ENCODE data around the gene ENGASE. TPM values are rescaled to one million over a fixed set of nuclear protein-coding genes. Genes with fewer than 3 reads are reported as not detected.

Gene ENGASE
- total RNA-seq, 1 donor from 2014 or later = 31.5 TPM

- no peak overlapping the region for H3K27ac ChIP-seq (replicated peaks)
- intact Hi-C loops (cut with micrococcal nuclease) = no loop called here
Observed at GRCh38 chr17:79041723-79042420, 32.8 kb upstream of the ENGASE start.

GRCh38 chr17:79042421-79043190, 32.0 kb upstream of the ENGASE start:
- TF ChIP-seq CTCF (IDR thresholded peaks at IDR 0.05; ENCODE audit: borderline replicate concordance) = peak; percentile 88
- DNase-seq = peak; percentile 69
- no peak overlapping the region for H3K27ac ChIP-seq (replicated peaks)
- no peak overlapping the region for H3K4me3 ChIP-seq
- H3K4me1 ChIP-seq = peaks cover 53% of the 10 kb centered on the region
- no peaks in the 10 kb centered on the region for H3K27me3 ChIP-seq (ENCODE audit: low read depth)
- H3K9me3 ChIP-seq (replicated peaks) = no peaks in the 10 kb centered on the region
- H3K36me3 ChIP-seq = peaks cover 13% of the 10 kb centered on the region
- intact Hi-C loops (cut with micrococcal nuclease) = no loop called here

More at GRCh38 chr17:79041723-79042420, 32.8 kb upstream of the ENGASE start:
- Histone ChIP-seq H3K4me3 (no peak overlapping the region), H3K9me3 (replicated peaks) (no peaks in the 10 kb centered on the region), H3K36me3 (peaks cover 5% of the 10 kb centered on the region), H3K27me3 (ENCODE audit: low read depth) (no peaks in the 10 kb centered on the region), H3K4me1 (peaks cover 52% of the 10 kb centered on the region)
- DNase-seq = no peak
- TF ChIP-seq CTCF (IDR thresholded peaks at IDR 0.05; ENCODE audit: borderline replicate concordance) = no peak

GRCh38 chr17:79043191-79043930, 31.3 kb upstream of the ENGASE start:
- Histone ChIP-seq H3K27me3 (ENCODE audit: low read depth) (no peaks in the 10 kb centered on the region), H3K36me3 (peaks cover 20% of the 10 kb centered on the region), H3K4me1 (peaks cover 53% of the 10 kb centered on the region), H3K9me3 (replicated peaks) (no peaks in the 10 kb centered on the region), H3K4me3 (no peak overlapping the region), H3K27ac (replicated peaks) (no peak overlapping the region)
- TF ChIP-seq CTCF (IDR thresholded peaks at IDR 0.05; ENCODE audit: borderline replicate concordance) = no peak
- no peak for DNase-seq
- intact Hi-C loops (cut with micrococcal nuclease) = no loop called here

- H3K4me1 ChIP-seq = peaks cover 53% of the 10 kb centered on the region
- H3K9me3 ChIP-seq (replicated peaks) = no peaks in the 10 kb centered on the region
- H3K27ac ChIP-seq (replicated peaks) = no peak overlapping the region
- no peaks in the 10 kb centered on the region for H3K27me3 ChIP-seq (ENCODE audit: low read depth)
- H3K4me3 ChIP-seq = no peak overlapping the region
- H3K36me3 ChIP-seq = peaks cover 26% of the 10 kb centered on the region
- no peak for TF ChIP-seq CTCF (IDR thresholded peaks at IDR 0.05; ENCODE audit: borderline replicate concordance)
- no peak for DNase-seq
- intact Hi-C loops (cut with micrococcal nuclease) = no loop called here
Observed at GRCh38 chr17:79043931-79044320, 30.7 kb upstream of the ENGASE start.

GRCh38 chr17:79044462-79044861, 30.2 kb upstream of the ENGASE start:
- DNase-seq = no peak
- Histone ChIP-seq H3K36me3 (peaks cover 25% of the 10 kb centered on the region), H3K27ac (replicated peaks) (no peak overlapping the region), H3K9me3 (replicated peaks) (no peaks in the 10 kb centered on the region), H3K4me3 (no peak overlapping the region), H3K4me1 (peaks cover 58% of the 10 kb centered on the region), H3K27me3 (ENCODE audit: low read depth) (no peaks in the 10 kb centered on the region)
- intact Hi-C loops (cut with micrococcal nuclease) = no loop called here
- no peak for TF ChIP-seq CTCF (IDR thresholded peaks at IDR 0.05; ENCODE audit: borderline replicate concordance)

Data from left ventricle myocardium inferior (tissue), 1 donor.